Glutamatergic neuron (in vitro differentiated cells): Measurements from ENCODE around the gene CTXND1. TPM values are rescaled to one million over a fixed set of nuclear protein-coding genes. Genes with fewer than 3 reads are reported as not detected.
A peak's percentile ranks its signal among the peaks of the same experiment; 100 is the strongest.

Experiments
- DNase-seq: peaks from one replicate; pipeline ENCODE4 v3.0.0; 2022
- H3K27ac Mint-ChIP-seq: one replicate; pipeline ENCODE4 v1.8.0; 2020; ENCODE audit warnings: mild to moderate bottlenecking, mixed read lengths, inconsistent platforms; ENCODE audit not compliant: unreplicated experiment
- H3K27me3 Mint-ChIP-seq: one replicate; pipeline ENCODE4 v1.8.0; 2020; ENCODE audit warnings: mild to moderate bottlenecking, moderate library complexity, mixed read lengths, inconsistent platforms; ENCODE audit not compliant: unreplicated experiment
- H3K36me3 Mint-ChIP-seq: one replicate; pipeline ENCODE4 v1.8.0; 2020; ENCODE audit warnings: mild to moderate bottlenecking, mixed read lengths, inconsistent platforms; ENCODE audit not compliant: unreplicated experiment
- H3K4me1 Mint-ChIP-seq: one replicate; pipeline ENCODE4 v1.8.0; 2020; ENCODE audit warnings: mild to moderate bottlenecking, low read depth, mixed read lengths, inconsistent platforms; ENCODE audit not compliant: unreplicated experiment
- H3K4me3 Mint-ChIP-seq: one replicate; pipeline ENCODE4 v1.8.0; 2020; ENCODE audit warnings: mild to moderate bottlenecking, mixed read lengths, inconsistent platforms; ENCODE audit not compliant: unreplicated experiment
- H3K9me3 Mint-ChIP-seq: one replicate; pipeline ENCODE4 v1.8.0; 2020; ENCODE audit warnings: mild to moderate bottlenecking, moderate library complexity, mixed read lengths, inconsistent platforms; ENCODE audit not compliant: unreplicated experiment
- total RNA-seq: library from RNA; stranded (reverse); fragmentation: NEBNext Ultra II Directional; extraction: Animal tissue kit (Norgen Biotek cat#: 25700); gene quantifications from one replicate; pipeline ENCODE4 v1.2.1, GENCODE V29; 2021; ENCODE audit not compliant: unreplicated experiment
- TF ChIP-seq, protein P1 (sequence below): fragments of 200-600 bp; sonication (generic); IDR thresholded peaks from one replicate; pipeline ENCODE4 v1.5.0; 2021; ENCODE audit not compliant: partially characterized antibody, unreplicated experiment

CTXND1 gene
- total RNA-seq, 1 donor from 2014 or later: 0.39 TPM

DNA sequence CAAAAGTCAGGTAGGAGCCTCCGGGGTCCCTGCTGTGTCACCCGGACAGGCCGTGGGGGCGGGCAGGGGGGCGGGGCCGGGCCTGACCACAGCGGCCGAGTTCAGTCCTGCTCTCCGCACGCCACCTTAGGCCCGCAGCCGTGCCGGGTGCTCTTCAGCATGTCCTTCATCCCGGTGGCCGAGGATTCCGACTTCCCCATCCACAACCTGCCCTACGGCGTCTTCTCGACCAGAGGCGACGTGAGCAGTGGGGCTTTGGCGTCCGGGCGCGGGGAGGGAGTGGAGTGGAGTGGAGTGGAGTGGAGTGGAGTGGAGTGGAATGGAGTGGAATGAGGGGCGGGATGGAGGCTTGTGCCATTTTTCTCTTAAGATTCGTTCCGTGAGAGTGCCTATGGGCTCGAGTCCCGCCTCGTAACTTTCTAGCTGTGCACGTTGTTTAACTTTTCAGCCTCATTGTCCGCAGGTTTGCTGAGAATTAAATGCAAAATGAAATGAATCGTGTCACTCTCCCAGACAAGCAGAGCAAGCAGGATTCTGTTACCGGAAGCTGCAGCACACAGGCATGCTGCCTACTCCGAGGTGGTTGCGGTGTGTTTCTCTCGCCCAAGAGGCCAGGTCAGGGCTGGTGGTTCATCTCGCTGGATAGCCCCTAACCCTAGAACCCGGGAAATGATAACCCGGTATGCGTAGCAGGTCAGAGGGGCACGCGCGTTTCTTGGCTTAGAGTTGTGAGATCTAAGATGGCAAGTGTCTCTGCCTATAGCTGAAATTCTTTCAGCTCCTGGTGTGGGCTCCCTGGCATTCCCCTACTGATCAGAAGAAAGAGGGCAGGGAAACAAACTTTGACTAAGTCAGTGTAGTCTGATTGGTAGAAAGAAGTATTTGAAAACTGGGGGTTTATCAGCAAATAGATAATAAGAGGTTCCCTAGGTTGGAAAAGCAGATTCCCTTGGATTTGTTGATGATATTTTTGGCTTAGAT lies 98.8 kb downstream of the CTXND1 start, which contains the start of gene FAH:
Gene FAH (plus strand): TSS at position 104 of the 981 bp plus-strand sequence. CDS start 56 bp downstream, at position 160.
- Mint-ChIP-seq H3K27ac (no peak within 1 kb of the TSS), H3K27me3 (peaks cover 4% of the 10 kb centered on the region), H3K9me3 (peaks cover 2% of the 10 kb centered on the region), H3K4me1 (peaks cover 11% of the 10 kb centered on the region), H3K36me3 (no peaks in the 10 kb centered on the region), H3K4me3 (peak within 1 kb of the TSS; percentile 93)
- TF ChIP-seq, protein P1, sequence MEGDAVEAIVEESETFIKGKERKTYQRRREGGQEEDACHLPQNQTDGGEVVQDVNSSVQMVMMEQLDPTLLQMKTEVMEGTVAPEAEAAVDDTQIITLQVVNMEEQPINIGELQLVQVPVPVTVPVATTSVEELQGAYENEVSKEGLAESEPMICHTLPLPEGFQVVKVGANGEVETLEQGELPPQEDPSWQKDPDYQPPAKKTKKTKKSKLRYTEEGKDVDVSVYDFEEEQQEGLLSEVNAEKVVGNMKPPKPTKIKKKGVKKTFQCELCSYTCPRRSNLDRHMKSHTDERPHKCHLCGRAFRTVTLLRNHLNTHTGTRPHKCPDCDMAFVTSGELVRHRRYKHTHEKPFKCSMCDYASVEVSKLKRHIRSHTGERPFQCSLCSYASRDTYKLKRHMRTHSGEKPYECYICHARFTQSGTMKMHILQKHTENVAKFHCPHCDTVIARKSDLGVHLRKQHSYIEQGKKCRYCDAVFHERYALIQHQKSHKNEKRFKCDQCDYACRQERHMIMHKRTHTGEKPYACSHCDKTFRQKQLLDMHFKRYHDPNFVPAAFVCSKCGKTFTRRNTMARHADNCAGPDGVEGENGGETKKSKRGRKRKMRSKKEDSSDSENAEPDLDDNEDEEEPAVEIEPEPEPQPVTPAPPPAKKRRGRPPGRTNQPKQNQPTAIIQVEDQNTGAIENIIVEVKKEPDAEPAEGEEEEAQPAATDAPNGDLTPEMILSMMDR: no peak
- no peak for DNase-seq

- TF ChIP-seq, protein P1: no peak
- no peak overlapping the region for H3K27ac Mint-ChIP-seq
- no peaks in the 10 kb centered on the region for H3K36me3 Mint-ChIP-seq
- peak; percentile 91 for DNase-seq
- H3K27me3 Mint-ChIP-seq: peaks cover 4% of the 10 kb centered on the region
- peak overlapping the region; percentile 76 for H3K4me3 Mint-ChIP-seq
- H3K9me3 Mint-ChIP-seq: peaks cover 2% of the 10 kb centered on the region
- peaks cover 11% of the 10 kb centered on the region for H3K4me1 Mint-ChIP-seq
These were observed 99.7 kb downstream of the CTXND1 start for GRCh38 chr15:80152180-80152895.

DNA sequence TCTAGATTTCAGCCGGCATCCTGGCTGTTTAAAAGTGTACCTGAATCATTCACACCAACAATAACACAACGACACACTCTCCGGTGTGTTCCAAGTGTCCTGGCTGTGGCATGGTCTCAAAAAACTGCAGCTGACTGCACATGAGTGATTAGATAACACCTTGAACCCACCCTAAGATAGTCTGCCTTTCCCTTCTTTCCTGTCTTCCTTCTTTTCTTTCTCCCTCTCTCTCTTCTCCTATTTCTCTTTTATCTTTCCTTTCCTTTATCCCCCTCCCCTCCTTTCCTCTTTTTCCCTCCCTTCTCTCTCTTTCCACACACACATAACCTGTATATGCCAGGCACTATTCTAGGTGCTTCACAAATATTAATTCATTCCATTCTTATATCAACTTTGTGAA lies 100.4 kb downstream of the CTXND1 start:
- H3K36me3 Mint-ChIP-seq: no peaks in the 10 kb centered on the region
- H3K27ac Mint-ChIP-seq: no peak overlapping the region

DNA sequence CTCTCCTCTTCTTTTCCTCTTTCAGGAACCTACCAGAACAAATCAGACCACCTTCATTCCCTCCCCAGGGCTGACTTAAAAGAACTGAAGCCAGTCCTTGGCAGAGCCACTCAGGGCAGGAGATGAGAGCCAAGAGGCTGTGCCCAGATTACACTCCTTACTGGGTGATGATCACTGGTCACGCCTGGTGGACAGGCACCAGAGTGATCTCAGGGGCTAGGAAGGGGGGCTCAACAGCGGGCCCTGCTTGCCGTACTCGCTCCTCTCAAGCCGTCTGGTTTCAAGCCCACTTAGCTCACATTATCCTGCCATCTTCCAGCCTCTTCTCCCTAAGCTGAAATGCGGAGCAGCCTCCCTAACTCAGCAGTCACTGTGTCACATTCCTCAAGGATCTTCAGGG lies 100.9 kb downstream of the CTXND1 start:
- Mint-ChIP-seq H3K4me1 (peaks cover 11% of the 10 kb centered on the region), H3K9me3 (peaks cover 2% of the 10 kb centered on the region), H3K27ac (no peak overlapping the region), H3K27me3 (peaks cover 4% of the 10 kb centered on the region), H3K36me3 (no peaks in the 10 kb centered on the region), H3K4me3 (no peak overlapping the region)
- TF ChIP-seq, protein P1: no peak
- DNase-seq: no peak

More for the DNA sequence above, 100.4 kb downstream of the CTXND1 start:
- Mint-ChIP-seq H3K9me3 (peaks cover 2% of the 10 kb centered on the region), H3K4me3 (peak overlapping the region; percentile 76), H3K27me3 (peaks cover 4% of the 10 kb centered on the region), H3K4me1 (peaks cover 11% of the 10 kb centered on the region)
- DNase-seq: no peak
- TF ChIP-seq, protein P1: no peak

Other genes starting within 250 kb of the CTXND1 start
- 80.1 TPM for gene ZFAND6, start 192.5 kb downstream of the CTXND1 start, total RNA-seq
- 3.7 TPM for gene FAH, start 99.2 kb downstream of the CTXND1 start, total RNA-seq
- 35.7 TPM for gene ARNT2, start 152.2 kb upstream of the CTXND1 start, total RNA-seq